MM.1S (cell line): ENCODE data around the gene MACROD2.

ENCODE experiments used
- EZH2 ChIP-seq: fragments of 300-600 bp; sonication (generic); optimal IDR thresholded peaks from 2 replicates; pipeline ENCODE3; 2017; ENCODE audit warnings: low read depth, mild to moderate bottlenecking, antibody characterized with exemption, low read length, mixed read lengths
- TF ChIP-seq, protein P1 (sequence below): fragments of 300-600 bp; sonication (generic); IDR thresholded peaks from 2 replicates; pipeline ENCODE4 v1.5.1; 2016; ENCODE audit warnings: antibody characterized with exemption, low read length, mixed read lengths

DNA sequence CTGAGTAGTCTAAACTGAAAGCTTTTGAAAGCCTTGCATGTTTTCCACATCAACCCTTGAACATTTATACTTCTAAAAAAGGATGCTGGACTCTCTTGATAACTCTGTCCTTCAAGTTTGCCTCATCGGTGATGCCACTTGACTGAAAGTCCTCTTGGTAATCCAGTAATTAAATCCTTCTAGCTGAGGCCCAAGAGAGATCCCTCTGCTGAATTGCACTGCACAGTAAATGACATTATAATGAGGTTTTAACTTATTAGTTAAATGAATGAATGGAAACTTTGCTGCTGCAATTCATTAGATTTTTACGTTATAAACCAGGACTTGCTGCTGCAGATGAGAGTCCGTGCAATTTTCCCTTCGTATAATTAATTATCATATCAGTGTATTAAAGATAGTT, 706.0 kb downstream of the MACROD2 start:
- TF ChIP-seq, protein P1, sequence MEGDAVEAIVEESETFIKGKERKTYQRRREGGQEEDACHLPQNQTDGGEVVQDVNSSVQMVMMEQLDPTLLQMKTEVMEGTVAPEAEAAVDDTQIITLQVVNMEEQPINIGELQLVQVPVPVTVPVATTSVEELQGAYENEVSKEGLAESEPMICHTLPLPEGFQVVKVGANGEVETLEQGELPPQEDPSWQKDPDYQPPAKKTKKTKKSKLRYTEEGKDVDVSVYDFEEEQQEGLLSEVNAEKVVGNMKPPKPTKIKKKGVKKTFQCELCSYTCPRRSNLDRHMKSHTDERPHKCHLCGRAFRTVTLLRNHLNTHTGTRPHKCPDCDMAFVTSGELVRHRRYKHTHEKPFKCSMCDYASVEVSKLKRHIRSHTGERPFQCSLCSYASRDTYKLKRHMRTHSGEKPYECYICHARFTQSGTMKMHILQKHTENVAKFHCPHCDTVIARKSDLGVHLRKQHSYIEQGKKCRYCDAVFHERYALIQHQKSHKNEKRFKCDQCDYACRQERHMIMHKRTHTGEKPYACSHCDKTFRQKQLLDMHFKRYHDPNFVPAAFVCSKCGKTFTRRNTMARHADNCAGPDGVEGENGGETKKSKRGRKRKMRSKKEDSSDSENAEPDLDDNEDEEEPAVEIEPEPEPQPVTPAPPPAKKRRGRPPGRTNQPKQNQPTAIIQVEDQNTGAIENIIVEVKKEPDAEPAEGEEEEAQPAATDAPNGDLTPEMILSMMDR = no peak
- TF ChIP-seq EZH2 = no peak
